ENCODE results near the gene KRTAP10-4. TPM values are rescaled to one million over a fixed set of nuclear protein-coding genes. Genes with fewer than 3 reads are reported as not detected.
"Not testable (repeated sequence)": the region's sequence is repeated elsewhere in the genome, so short reads cannot be mapped to it uniquely, and the experiment has no call there.

Gene KRTAP10-4
- total RNA-seq, 1 experiment from 2014 or later, result not detected

DNA sequence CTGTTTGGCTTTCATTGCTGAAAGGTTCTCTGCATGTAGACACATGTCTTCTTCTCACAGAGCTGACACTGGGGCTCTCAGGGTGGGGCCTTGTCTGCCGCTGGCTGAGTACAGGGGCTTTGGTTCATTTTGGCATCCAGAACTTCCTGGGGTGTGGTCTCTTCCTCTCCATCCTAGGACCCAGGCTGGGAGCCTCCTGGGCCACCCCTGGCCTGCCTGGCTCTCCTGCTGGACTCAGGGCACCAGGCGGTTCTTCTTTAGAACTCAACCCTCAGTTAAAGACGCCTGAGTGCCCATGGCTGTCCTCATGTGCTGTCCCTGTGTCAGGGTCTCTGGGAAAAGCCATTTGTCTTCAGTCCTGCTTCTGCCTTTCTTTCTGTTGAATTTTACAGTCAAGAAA, 12.4 kb downstream of the KRTAP10-4 start:
- no peaks in the 10 kb centered on the region for H3K36me3 ChIP-seq
- H3K27me3 ChIP-seq (replicated peaks), result peaks cover 8% of the 10 kb centered on the region; the same call in 1 of the 2 replicates
- no peak overlapping the region for H3K27ac ChIP-seq
- DNase-seq (ENCODE audit: low read depth in 1 of 2, low spot score in 2 of 2), result no peak
- H3K9me3 ChIP-seq (replicated peaks), result no peaks in the 10 kb centered on the region; the same call in none of the 2 replicates
- H3K4me3 ChIP-seq, result no peak overlapping the region
- no peaks in the 10 kb centered on the region for H3K4me1 ChIP-seq (replicated peaks)

GRCh38 chr21:44589094-44589493, 15.6 kb downstream of the KRTAP10-4 start:
- H3K36me3 ChIP-seq, result no peaks in the 10 kb centered on the region

DNA sequence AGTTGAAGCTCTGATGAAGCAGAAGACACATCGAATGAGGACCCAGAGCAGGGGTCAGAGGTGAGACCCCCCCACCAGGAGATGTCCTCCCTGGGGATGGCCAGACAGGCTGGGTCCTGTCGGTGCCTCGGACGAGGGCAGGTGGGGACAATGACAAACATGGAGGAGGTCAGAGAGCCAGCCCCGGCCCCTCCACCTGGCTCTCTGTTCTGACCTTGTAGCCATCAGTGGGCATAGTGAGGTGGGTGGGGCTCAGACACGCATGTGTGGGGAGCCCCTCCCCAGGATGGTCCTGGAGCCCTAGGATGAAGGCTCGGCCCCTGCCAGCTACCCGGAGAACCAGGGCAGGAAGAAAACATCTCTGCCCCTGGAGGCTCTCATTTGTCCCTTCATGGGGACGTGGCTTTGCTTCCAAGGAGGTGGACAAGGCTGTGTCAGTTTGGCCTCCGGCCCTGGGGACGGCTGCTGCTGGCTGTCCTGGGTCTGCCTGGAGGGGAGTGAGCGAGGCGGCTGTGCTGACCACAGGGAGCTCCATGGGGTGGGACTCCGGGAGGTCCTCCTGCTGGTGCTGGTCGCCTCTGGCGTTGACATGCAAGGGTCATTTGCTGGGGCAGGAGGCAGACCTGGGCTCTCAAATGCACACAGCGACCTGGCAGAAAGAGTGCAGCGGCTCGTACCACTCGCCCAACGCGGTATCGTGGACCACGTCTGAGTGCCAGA, 16.2 kb downstream of the KRTAP10-4 start:
- H3K27ac ChIP-seq, result no peak overlapping the region
- no peaks in the 10 kb centered on the region for H3K36me3 ChIP-seq
- DNase-seq (ENCODE audit: low read depth in 1 of 2, low spot score in 2 of 2), result no peak
- no peaks in the 10 kb centered on the region for H3K4me1 ChIP-seq (replicated peaks)
- no peak overlapping the region for H3K4me3 ChIP-seq
- peaks cover 3% of the 10 kb centered on the region; the same call in 1 of the 2 replicates for H3K27me3 ChIP-seq (replicated peaks)
- no peaks in the 10 kb centered on the region; the same call in 1 of the 2 replicates for H3K9me3 ChIP-seq (replicated peaks)

More at GRCh38 chr21:44589094-44589493, 15.6 kb downstream of the KRTAP10-4 start:
- Histone ChIP-seq H3K27me3 (replicated peaks) (peaks cover 8% of the 10 kb centered on the region; the same call in 1 of the 2 replicates), H3K27ac (no peak overlapping the region), H3K4me1 (replicated peaks) (no peaks in the 10 kb centered on the region), H3K9me3 (replicated peaks) (no peaks in the 10 kb centered on the region; the same call in 1 of the 2 replicates), H3K4me3 (no peak overlapping the region)
- no peak for DNase-seq (ENCODE audit: low read depth in 1 of 2, low spot score in 2 of 2)

DNA sequence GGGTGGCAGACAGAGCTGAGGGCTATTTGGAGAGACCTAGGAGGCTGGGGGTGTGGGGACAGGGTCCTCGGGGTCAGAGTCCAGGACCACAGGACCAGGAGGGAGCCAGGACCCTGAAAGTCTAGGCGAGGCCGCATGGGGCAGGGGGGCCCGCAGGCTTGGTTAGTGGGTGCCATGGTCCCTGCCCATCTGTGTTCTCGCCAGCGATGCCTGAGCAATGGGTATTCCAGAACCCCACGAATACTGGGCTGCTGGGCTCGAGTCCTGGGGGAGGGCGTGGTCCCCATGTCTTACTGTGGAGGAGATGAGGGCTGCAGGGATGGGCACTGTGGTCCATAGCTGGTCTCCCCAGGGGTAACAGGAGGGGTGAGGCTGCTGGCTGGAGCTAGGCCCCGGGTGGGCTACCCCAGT, 16.8 kb downstream of the KRTAP10-4 start:
- DNase-seq (ENCODE audit: low read depth in 1 of 2, low spot score in 2 of 2), result no peak
- Histone ChIP-seq H3K9me3 (replicated peaks) (no peaks in the 10 kb centered on the region; the same call in 1 of the 2 replicates), H3K27me3 (replicated peaks) (no peaks in the 10 kb centered on the region), H3K36me3 (no peaks in the 10 kb centered on the region), H3K4me3 (no peak overlapping the region), H3K27ac (no peak overlapping the region), H3K4me1 (replicated peaks) (no peaks in the 10 kb centered on the region)

DNA sequence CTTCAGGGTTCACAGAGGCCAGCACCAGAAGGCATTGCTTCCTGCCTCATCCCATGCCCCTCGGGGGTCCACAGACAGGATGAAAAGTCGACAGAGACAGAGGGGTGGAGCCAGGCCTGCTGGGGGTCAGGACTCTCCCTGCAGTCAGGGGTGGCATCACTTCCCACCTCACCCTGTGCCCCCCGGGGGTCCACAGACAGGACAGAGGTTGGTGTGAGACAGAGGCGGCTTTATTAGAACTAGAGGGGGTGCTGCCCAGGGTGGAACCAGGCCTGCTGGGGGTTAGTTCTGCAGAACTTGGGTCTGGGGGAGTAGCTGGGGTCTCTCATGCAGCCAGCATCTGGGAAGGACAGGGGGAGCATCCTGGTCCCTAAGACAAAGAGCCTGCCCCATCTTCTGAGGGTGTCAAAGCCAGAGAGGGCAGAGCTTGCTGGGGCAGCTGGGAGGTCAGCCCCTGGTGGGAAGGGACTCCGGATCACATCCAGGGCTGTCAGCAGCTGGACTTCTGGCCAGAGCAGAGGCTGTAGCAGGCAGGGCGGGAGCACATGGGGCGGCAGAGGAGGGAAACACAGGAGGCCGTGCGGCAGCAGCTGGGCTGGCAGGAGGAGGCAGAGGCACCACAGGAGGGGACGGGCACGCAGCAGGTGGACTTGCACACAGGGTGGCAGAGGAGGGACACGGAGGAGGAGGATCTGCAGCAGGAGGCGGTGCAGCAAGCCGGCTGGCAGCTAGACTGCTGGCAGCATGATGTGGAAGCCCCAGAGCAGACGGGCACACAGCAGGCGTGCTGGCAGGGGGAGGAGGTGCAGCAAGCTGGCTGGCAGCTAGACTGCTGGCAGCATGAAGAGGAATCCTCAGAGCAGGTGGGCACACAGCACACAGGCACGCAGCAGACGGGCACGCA, 17.6 kb downstream of the KRTAP10-4 start:
- not testable (repeated sequence) for H3K27ac ChIP-seq; H3K4me3 ChIP-seq; DNase-seq (ENCODE audit: low read depth in 1 of 2, low spot score in 2 of 2); H3K9me3 ChIP-seq (replicated peaks); H3K4me1 ChIP-seq (replicated peaks); H3K36me3 ChIP-seq; H3K27me3 ChIP-seq (replicated peaks)

GRCh38 chr21:44591801-44592130, 18.2 kb downstream of the KRTAP10-4 start:
- DNase-seq (ENCODE audit: low read depth in 1 of 2, low spot score in 2 of 2); H3K27ac ChIP-seq; H3K4me1 ChIP-seq (replicated peaks); H3K4me3 ChIP-seq; H3K9me3 ChIP-seq (replicated peaks); H3K36me3 ChIP-seq; H3K27me3 ChIP-seq (replicated peaks): not testable (repeated sequence)

GRCh38 chr21:44592446-44593311, 19.1 kb downstream of the KRTAP10-4 start, which contains the start of gene KRTAP10-6:
TSS of gene KRTAP10-6 (minus strand) at chr21:44592505. CDS start at chr21:44592484, 21 bp downstream.
- Histone ChIP-seq H3K9me3 (replicated peaks) (no peaks in the 10 kb centered on the region; the same call in 1 of the 2 replicates), H3K27me3 (replicated peaks) (0 out of 2 replicates have a peak, but pooled peaks cover 6% of the 10 kb centered on the region), H3K36me3 (no peaks in the 10 kb centered on the region), H3K4me3 (no peak within 1 kb of the TSS), H3K27ac (no peak within 1 kb of the TSS), H3K4me1 (replicated peaks) (no peaks in the 10 kb centered on the region)
- DNase-seq (ENCODE audit: low read depth in 1 of 2, low spot score in 2 of 2), result peak in 1 of 2 experiments; percentile 36

DNA sequence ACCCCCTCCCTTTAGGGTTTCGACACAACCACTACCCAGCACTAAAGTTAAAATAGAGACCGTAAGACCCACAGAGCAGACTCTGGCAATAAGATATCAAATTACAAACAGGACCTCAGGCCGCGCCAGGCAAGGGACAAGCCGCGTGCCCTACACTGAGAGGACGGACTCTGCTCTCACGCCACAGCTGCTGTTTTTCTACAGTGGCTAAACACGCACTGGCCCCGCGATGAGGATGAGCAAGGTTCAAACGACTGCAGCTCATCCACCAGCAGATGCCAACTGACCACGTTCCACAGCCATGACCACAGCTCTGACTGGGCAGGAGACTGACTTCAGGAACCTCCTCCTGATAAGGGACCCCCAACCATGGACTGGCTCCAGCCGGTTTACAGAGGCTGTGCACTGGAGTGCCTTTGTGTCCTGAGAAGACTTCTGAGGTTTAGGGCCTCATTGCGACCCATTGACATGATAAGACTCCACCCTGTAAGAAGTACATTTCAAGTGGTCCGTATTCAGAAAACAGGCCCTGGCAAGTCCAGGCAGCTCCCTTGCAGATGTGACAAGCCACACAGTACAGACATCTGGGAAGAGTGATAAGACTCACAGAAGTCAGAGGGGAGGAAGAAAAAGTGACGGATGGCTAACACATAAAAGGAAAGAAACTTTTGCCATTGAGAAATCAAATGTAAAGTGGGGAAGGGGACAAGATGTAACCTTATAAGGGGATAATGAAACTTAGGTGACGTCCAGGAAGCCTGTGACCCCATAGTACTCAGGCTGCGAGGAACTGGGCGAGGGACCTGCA, 20.3 kb downstream of the KRTAP10-4 start:
- H3K4me3 ChIP-seq, result no peak overlapping the region
- no peak overlapping the region for H3K27ac ChIP-seq
- H3K27me3 ChIP-seq (replicated peaks), result 0 out of 2 replicates have a peak, but pooled peaks cover 9% of the 10 kb centered on the region
- no peaks in the 10 kb centered on the region for H3K4me1 ChIP-seq (replicated peaks)
- H3K36me3 ChIP-seq, result no peaks in the 10 kb centered on the region
- no peaks in the 10 kb centered on the region; the same call in 1 of the 2 replicates for H3K9me3 ChIP-seq (replicated peaks)
- DNase-seq (ENCODE audit: low read depth in 1 of 2, low spot score in 2 of 2), result peak in 1 of 2 experiments; percentile 32

GRCh38 chr21:44594406-44594916, 20.9 kb downstream of the KRTAP10-4 start:
- Histone ChIP-seq H3K27me3 (replicated peaks) (0 out of 2 replicates have a peak, but pooled peaks cover 10% of the 10 kb centered on the region), H3K4me3 (no peak overlapping the region), H3K9me3 (replicated peaks) (no peaks in the 10 kb centered on the region), H3K36me3 (no peaks in the 10 kb centered on the region), H3K4me1 (replicated peaks) (no peaks in the 10 kb centered on the region), H3K27ac (no peak overlapping the region)
- DNase-seq (ENCODE audit: low read depth in 1 of 2, low spot score in 2 of 2), result peak in 1 of 2 experiments; percentile 16

DNA sequence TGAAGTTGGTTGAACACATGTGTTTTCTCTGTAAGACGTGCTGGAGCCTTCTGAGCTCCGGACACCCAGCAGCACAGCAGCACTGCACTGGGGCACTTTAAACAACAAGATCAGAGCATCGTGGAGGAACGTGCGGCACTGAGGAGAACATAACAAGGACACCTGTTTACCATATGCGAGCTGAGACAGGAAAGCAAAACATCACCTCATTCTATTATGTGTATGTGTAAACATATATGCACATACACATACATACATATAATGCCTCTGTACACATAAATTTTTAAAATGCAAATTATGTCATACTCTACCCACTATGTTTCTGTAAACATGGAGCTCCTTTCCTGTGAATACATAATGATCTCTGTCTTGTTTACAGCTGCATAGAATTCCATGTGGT, 22.0 kb downstream of the KRTAP10-4 start:
- H3K9me3 ChIP-seq (replicated peaks), result no peaks in the 10 kb centered on the region
- 0 out of 2 replicates have a peak, but pooled peaks cover 10% of the 10 kb centered on the region for H3K27me3 ChIP-seq (replicated peaks)
- H3K36me3 ChIP-seq, result no peaks in the 10 kb centered on the region
- no peak overlapping the region for H3K4me3 ChIP-seq
- H3K27ac ChIP-seq, result no peak overlapping the region
- no peaks in the 10 kb centered on the region for H3K4me1 ChIP-seq (replicated peaks)
- no peak for DNase-seq (ENCODE audit: low read depth in 1 of 2, low spot score in 2 of 2)

- peak in 1 of 2 experiments; percentile 31 for DNase-seq (ENCODE audit: low read depth in 1 of 2, low spot score in 2 of 2)
- H3K27ac ChIP-seq, result no peak overlapping the region
- no peaks in the 10 kb centered on the region for H3K9me3 ChIP-seq (replicated peaks)
- no peaks in the 10 kb centered on the region for H3K4me1 ChIP-seq (replicated peaks)
- H3K27me3 ChIP-seq (replicated peaks), result 0 out of 2 replicates have a peak, but pooled peaks cover 10% of the 10 kb centered on the region
- no peak overlapping the region for H3K4me3 ChIP-seq
- no peaks in the 10 kb centered on the region for H3K36me3 ChIP-seq
Observed at GRCh38 chr21:44596068-44596725, 22.7 kb downstream of the KRTAP10-4 start.

DNA sequence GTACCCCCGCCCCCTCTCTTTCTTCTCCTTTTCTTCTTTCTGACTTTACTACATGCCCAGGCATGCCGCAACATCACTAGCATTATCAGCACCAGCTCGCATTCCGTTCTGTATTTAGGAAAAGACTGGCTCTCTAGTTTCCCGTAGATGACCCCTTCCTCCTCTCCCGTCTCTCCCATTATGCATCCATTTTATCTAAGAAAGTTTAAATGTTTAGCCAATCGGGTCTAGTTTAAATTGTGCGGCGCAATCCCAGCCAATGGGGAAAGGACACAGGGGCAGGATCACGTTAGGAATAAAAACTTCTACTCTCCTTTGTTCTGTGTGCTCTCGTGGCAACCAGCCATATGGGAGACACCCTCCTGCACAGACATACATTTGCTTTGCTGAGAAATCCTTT, 24.5 kb downstream of the KRTAP10-4 start:
- no peak overlapping the region for H3K4me3 ChIP-seq
- DNase-seq (ENCODE audit: low read depth in 1 of 2, low spot score in 2 of 2), result peak in 1 of 2 experiments; percentile 21
- 0 out of 2 replicates have a peak, but pooled peaks cover 10% of the 10 kb centered on the region for H3K27me3 ChIP-seq (replicated peaks)
- no peaks in the 10 kb centered on the region for H3K9me3 ChIP-seq (replicated peaks)
- no peak overlapping the region for H3K27ac ChIP-seq
- no peaks in the 10 kb centered on the region for H3K4me1 ChIP-seq (replicated peaks)
- no peaks in the 10 kb centered on the region for H3K36me3 ChIP-seq

Data from SJSA1 (cell line).